Measurements from ENCODE around the gene PAQR5.
A peak's percentile ranks its signal among the peaks of the same experiment; 100 is the strongest.

- TF ChIP-seq CTCF (IDR thresholded peaks at IDR 0.05; ENCODE audit: borderline replicate concordance, extremely low read depth, low read length, poor library complexity, severe bottlenecking) (peak; percentile 53), EZH2 (IDR thresholded peaks at IDR 0.05; ENCODE audit: borderline replicate concordance, low read depth, low read length, severe bottlenecking) (no peak)
Observed at GRCh38 chr15:69265347-69265955, 33.3 kb upstream of the PAQR5 start.

Measured in DND-41 (cell line).